ENCODE results near the gene ARMC5. TPM values are rescaled to one million over a fixed set of nuclear protein-coding genes. Genes with fewer than 3 reads are reported as not detected.
A peak's percentile ranks its signal among the peaks of the same experiment; 100 is the strongest.
"Not testable (repeated sequence)": the region's sequence is repeated elsewhere in the genome, so short reads cannot be mapped to it uniquely, and the experiment has no call there.

Gene ARMC5
- total RNA-seq, 1 donor from 2014 or later: 6.2 TPM

GRCh38 chr16:31474773-31475738, 15.8 kb downstream of the ARMC5 start:
- DNase-seq (ENCODE audit: low spot score): no peak
- intact Hi-C loops (cut with DNase I): loop anchor here (2.0 kb wide), 1 partner anchor 34 kb away; the partner anchor contains the start of gene RUSF1

DNA sequence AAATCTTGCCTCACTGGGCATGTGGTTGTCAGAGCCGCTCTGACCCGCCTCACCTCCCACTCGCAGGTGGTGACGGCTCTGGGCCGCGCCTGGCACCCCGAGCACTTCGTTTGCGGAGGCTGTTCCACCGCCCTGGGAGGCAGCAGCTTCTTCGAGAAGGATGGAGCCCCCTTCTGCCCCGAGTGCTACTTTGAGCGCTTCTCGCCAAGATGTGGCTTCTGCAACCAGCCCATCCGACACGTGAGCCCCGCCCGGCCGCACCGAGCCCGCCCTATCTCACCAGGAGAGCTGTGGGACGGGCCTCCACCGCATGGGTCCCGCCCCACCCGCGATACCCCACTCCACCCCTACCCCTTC, 16.6 kb downstream of the ARMC5 start:
- no peak for DNase-seq (ENCODE audit: low spot score)
- intact Hi-C loops (cut with DNase I): loop anchor here (2.0 kb wide), 1 partner anchor 33 kb away; the partner anchor contains the start of gene RUSF1

GRCh38 chr16:31476303-31477219, 17.3 kb downstream of the ARMC5 start:
- intact Hi-C loops (cut with DNase I): no loop called here
- peak; percentile 92 for DNase-seq (ENCODE audit: low spot score)

- intact Hi-C loops (cut with DNase I): no loop called here
- no peak for DNase-seq (ENCODE audit: low spot score)
Measured at GRCh38 chr16:31477220-31478216, 18.2 kb downstream of the ARMC5 start.

GRCh38 chr16:31478956-31479355, 19.7 kb downstream of the ARMC5 start:
- no peak for DNase-seq (ENCODE audit: low spot score)
- intact Hi-C loops (cut with DNase I): no loop called here

- no peak for DNase-seq (ENCODE audit: low spot score)
- intact Hi-C loops (cut with DNase I): no loop called here
Measured at GRCh38 chr16:31479751-31480150, 20.4 kb downstream of the ARMC5 start.

- intact Hi-C loops (cut with DNase I): no loop called here
- no peak for DNase-seq (ENCODE audit: low spot score)
Measured at GRCh38 chr16:31480851-31481536, 21.7 kb downstream of the ARMC5 start.

DNA sequence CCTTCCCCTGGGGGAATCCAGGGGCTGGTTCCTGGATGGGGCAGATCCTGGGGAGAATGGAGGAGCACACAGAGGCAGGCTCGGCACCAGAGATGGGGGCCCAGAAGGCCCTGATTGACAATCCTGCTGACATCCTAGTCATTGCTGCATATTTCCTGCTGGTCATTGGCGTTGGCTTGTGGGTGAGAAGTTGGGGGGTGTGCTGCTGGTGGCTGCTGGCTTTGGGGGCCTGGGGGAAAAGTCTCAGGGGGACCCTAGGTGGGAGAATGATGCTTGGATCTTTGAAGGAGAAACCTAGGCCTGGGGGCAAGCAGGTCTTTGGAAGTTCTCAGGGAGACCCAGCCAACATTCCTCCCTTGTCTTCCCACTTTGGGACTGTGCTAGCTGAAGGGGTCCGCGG, 23.8 kb downstream of the ARMC5 start, which contains the start of gene SLC5A2:
Gene SLC5A2 (plus strand): TSS at position 43 of the 400 bp plus-strand sequence. CDS start 14 bp downstream, at position 57.
- no peak for DNase-seq (ENCODE audit: low spot score)
- intact Hi-C loops (cut with DNase I): no loop called here

DNA sequence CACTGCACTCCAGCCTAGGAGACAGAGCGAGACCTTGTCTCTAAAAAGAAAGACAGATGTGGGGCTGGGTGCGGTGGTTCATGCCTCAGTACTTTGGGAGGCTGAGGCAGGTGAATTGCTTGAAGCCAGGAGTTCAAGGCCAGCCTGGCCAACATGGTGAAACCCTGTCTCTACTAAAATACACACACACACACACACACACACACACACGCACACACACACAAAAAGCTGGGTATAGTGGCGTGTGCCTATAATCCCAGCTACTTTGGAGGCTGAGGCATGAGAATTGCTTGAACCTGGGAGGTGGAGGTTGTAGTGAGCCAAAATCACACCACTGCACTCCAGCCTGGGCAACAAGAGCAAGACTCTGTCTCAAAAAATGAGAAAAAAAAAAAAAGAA, 24.7 kb downstream of the ARMC5 start:
- not testable (repeated sequence) for DNase-seq (ENCODE audit: low spot score)

DNA sequence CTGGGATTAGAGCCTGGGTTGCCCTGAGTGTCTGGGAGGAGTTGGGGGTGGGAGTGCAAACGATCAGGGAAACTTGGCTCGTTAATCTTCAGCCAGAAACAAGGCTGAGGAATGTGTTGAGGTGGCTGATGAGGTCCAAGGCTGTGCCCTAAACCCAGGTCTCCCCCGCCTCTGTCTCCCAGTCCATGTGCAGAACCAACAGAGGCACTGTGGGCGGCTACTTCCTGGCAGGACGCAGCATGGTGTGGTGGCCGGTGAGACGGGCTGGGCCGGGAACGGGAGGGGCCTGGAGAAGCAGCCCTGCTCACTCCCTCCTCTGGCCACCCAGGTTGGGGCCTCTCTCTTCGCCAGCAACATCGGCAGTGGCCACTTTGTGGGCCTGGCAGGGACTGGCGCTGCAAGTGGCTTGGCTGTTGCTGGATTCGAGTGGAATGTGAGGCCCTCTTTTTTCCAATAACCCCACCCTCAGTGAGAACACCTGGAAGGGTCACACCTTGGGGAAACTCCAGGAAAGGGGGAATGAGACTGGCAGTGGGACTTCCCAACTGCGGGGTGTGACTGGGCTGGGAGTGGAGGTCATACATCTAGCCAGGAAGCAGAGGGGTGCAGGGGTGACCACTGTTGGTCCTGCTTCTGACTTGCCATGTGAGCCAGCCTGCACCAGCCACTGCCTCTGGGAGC, 25.3 kb downstream of the ARMC5 start:
- no peak for DNase-seq (ENCODE audit: low spot score)
- intact Hi-C loops (cut with DNase I): no loop called here

More for the DNA sequence above, 24.7 kb downstream of the ARMC5 start:
- intact Hi-C loops (cut with DNase I): not testable (repeated sequence)

GRCh38 chr16:31485571-31485970, 26.3 kb downstream of the ARMC5 start:
- intact Hi-C loops (cut with DNase I): no loop called here
- no peak for DNase-seq (ENCODE audit: low spot score)

- intact Hi-C loops (cut with DNase I): no loop called here
- no peak for DNase-seq (ENCODE audit: low spot score)
Measured at GRCh38 chr16:31486045-31486444, 26.7 kb downstream of the ARMC5 start.

GRCh38 chr16:31487071-31487719, 27.9 kb downstream of the ARMC5 start:
- intact Hi-C loops (cut with DNase I): no loop called here
- no peak for DNase-seq (ENCODE audit: low spot score)

DNA sequence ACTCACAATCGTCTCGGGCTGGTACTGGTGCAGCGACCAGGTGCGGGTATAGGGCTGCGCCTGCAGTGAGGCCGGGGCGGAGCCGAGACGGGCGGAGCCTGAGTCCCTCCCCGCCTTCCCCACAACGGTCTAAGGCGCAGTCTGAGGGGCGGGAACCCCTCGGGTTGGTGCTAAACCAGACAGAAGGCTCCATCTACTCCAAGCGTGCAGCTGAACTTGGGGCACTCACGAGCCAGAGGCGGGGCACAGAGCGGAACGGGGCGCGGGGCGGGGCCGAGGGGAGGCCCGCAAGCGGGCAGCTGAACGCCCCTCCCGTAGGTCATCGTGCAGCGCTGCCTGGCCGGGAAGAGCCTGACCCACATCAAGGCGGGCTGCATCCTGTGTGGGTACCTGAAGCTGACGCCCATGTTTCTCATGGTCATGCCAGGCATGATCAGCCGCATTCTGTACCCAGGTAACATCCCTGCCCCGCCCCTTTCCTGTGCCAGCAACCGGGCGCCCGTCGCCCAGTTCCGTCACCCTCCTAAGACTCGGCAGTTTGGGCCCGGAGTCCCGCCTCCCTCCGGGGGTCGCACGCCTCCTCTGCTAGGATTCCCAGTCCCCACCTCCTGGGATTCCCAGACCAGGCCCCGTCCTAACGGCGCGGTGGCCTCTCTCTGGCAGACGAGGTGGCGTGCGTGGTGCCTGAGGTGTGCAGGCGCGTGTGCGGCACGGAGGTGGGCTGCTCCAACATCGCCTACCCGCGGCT, 28.6 kb downstream of the ARMC5 start:
- intact Hi-C loops (cut with DNase I): no loop called here
- no peak for DNase-seq (ENCODE audit: low spot score)

DNA sequence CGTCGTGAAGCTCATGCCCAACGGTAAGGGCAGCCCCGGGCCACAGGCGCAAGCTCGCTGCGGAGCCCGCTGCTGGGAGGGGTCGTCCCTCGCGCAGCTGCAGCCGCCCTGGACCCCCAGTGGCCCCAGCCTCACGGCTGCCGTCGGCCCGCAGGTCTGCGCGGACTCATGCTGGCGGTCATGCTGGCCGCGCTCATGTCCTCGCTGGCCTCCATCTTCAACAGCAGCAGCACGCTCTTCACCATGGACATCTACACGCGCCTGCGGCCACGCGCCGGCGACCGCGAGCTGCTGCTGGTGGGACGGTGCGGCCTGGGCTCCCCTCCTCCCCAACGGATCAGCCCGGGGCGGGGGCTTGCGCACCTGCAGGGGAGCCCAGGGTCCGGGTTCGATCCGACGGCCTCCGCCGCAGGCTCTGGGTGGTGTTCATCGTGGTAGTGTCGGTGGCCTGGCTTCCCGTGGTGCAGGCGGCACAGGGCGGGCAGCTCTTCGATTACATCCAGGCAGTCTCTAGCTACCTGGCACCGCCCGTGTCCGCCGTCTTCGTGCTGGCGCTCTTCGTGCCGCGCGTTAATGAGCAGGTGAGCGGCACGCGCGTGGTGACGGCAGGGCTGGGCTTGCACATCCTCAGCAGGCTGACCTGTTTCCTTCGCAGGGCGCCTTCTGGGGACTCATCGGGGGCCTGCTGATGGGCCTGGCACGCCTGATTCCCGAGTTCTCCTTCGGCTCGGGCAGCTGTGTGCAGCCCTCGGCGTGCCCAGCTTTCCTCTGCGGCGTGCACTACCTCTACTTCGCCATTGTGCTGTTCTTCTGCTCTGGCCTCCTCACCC, 29.4 kb downstream of the ARMC5 start:
- intact Hi-C loops (cut with DNase I): no loop called here
- no peak for DNase-seq (ENCODE audit: low spot score)

DNA sequence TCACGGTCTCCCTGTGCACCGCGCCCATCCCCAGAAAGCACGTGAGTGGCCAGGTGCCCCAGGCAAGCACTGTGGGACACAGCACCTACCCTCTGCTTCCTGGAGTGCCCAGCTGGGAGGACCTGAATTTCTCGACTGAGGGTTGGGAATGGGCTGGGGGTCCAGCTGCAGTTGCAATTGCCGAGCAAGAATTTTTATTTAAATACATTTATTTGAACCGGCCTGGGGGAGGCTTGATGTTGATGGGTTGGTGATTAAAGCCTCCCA, 29.9 kb downstream of the ARMC5 start:
- DNase-seq (ENCODE audit: low spot score): no peak
- intact Hi-C loops (cut with DNase I): no loop called here
